OCI-LY3 (cell line): ENCODE data around the gene MAB21L2.

ENCODE experiments used
- EZH2phosphoT487 ChIP-seq: fragments of 200-600 bp; shearing (Covaris generic); IDR thresholded peaks from 2 replicates; pipeline ENCODE4 v1.6.1; 2018; ENCODE audit warnings: antibody characterized with exemption, mixed run types, low read depth
- TF ChIP-seq, protein P1 (sequence below): fragments of 200-600, 300-600 bp; sonication (generic); IDR thresholded peaks from 2 replicates; pipeline ENCODE4 v1.5.1; 2014; ENCODE audit warnings: antibody characterized with exemption, low read length, low read depth

DNA sequence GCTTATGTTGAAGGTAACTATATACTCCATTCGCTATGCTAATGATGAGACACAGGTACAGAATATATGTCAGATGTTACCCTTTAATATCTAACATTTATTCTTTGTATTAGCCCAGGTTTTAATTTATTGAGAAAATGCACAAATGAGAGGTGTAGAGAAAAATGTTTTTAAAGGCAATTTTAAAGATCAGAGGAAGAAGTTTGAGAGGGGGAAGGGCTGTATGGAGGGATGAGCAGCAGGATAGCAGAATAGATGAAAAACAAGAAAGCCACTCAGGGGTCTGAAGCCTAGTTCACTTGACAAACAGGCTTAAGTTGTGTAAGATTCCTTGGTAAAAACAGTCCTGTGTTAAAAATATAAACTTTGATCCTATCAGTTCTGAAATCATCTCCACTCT lies 3.7 kb downstream of the MAB21L2 start:
- TF ChIP-seq, protein P1, sequence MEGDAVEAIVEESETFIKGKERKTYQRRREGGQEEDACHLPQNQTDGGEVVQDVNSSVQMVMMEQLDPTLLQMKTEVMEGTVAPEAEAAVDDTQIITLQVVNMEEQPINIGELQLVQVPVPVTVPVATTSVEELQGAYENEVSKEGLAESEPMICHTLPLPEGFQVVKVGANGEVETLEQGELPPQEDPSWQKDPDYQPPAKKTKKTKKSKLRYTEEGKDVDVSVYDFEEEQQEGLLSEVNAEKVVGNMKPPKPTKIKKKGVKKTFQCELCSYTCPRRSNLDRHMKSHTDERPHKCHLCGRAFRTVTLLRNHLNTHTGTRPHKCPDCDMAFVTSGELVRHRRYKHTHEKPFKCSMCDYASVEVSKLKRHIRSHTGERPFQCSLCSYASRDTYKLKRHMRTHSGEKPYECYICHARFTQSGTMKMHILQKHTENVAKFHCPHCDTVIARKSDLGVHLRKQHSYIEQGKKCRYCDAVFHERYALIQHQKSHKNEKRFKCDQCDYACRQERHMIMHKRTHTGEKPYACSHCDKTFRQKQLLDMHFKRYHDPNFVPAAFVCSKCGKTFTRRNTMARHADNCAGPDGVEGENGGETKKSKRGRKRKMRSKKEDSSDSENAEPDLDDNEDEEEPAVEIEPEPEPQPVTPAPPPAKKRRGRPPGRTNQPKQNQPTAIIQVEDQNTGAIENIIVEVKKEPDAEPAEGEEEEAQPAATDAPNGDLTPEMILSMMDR: no peak
- no peak for TF ChIP-seq EZH2phosphoT487
